Caco-2 (cell line): ENCODE data around the gene SOX9. TPM values are rescaled to one million over a fixed set of nuclear protein-coding genes. Genes with fewer than 3 reads are reported as not detected.

Experiments
- BruUV-seq: library from RNA; stranded (reverse); fragments of 400-500 nt; replicated peaks from 2 replicates; lab custom pipeline; 2021; lab: Mats Ljungman, UMichigan
- CTCF ChIA-PET: fragments of 300-600 bp; sonication (Branson Sonifier 250); formaldehyde crosslinking; loops from one replicate; lab custom pipeline; 2022; ENCODE audit warnings: antibody characterized with exemption; lab: Charles Lee
- POLR2A ChIA-PET: fragments of 300-600 bp; sonication (Branson Sonifier 250); formaldehyde crosslinking; loops from one replicate; lab custom pipeline; 2022; ENCODE audit warnings: antibody characterized with exemption; lab: Charles Lee
- DNase-seq, 2 experiments: peaks; one replicate each; pipeline versions ENCODE4 v3.0.0 to v3.0.0-alpha.2; 2020 to 2022
- H3K27me3 ChIP-seq: replicated peaks from 2 replicates; pipeline ENCODE4 v1.6.0; 2011; ENCODE audit warnings: low read length; ENCODE audit not compliant: control insufficient read depth, insufficient read depth
- H3K36me3 ChIP-seq: 2 replicates; pipeline ENCODE4 v1.5.1; 2011; ENCODE audit warnings: low read length; ENCODE audit not compliant: control insufficient read depth, insufficient read depth
- H3K4me1 ChIP-seq: fragments of 250-450 bp; sonication (Bioruptor Pico); 2 replicates; pipeline ENCODE4 v1.5.1; 2020; ENCODE audit warnings: mild to moderate bottlenecking
- H3K4me3 ChIP-seq: 2 replicates; pipeline ENCODE4 v1.5.1; 2011; ENCODE audit warnings: low read depth, mild to moderate bottlenecking, control low read depth, low read length
- H3K9me3 ChIP-seq: fragments of 250-450 bp; sonication (Bioruptor Pico); 2 replicates; pipeline ENCODE4 v1.5.1; 2020; ENCODE audit warnings: mild to moderate bottlenecking, moderate library complexity
- H3K27ac Mint-ChIP-seq: one replicate; pipeline ENCODE4 v1.8.0; 2022; ENCODE audit warnings: mixed read lengths; ENCODE audit not compliant: unreplicated experiment
- H3K27me3 Mint-ChIP-seq: one replicate; pipeline ENCODE4 v1.8.0; 2022; ENCODE audit warnings: mixed read lengths; ENCODE audit not compliant: insufficient read depth, unreplicated experiment
- H3K36me3 Mint-ChIP-seq: one replicate; pipeline ENCODE4 v1.8.0; 2022; ENCODE audit warnings: mild to moderate bottlenecking, mixed read lengths; ENCODE audit not compliant: insufficient read depth, unreplicated experiment
- H3K4me1 Mint-ChIP-seq: one replicate; pipeline ENCODE4 v1.8.0; 2022; ENCODE audit warnings: low read depth, mixed read lengths; ENCODE audit not compliant: unreplicated experiment
- H3K4me3 Mint-ChIP-seq: one replicate; pipeline ENCODE4 v1.8.0; 2022; ENCODE audit warnings: mild to moderate bottlenecking, moderate library complexity, mixed read lengths; ENCODE audit not compliant: unreplicated experiment
- H3K9me3 Mint-ChIP-seq: one replicate; pipeline ENCODE4 v1.8.0; 2022; ENCODE audit warnings: mixed read lengths; ENCODE audit not compliant: unreplicated experiment
- intact Hi-C: fragments of 100-400 bp; cut with micrococcal nuclease; formaldehyde crosslinking; loops from one replicate; pipeline ENCODE4 v1.10.0; 2022; ENCODE audit not compliant: unreplicated experiment
- total RNA-seq: library from RNA; stranded (reverse); gene quantifications from 2 replicates; pipeline ENCODE4 v1.2.3, GENCODE V29; 2022
- TF ChIP-seq, protein P1 (sequence below), 2 experiments: fragments of 200-600 bp in 1 of 2; IDR thresholded peaks; 1 replicate in 1 of 2; 2 replicates in 1 of 2; pipeline versions ENCODE4 v1.5.1 to v1.8.0; 2011 to 2022; ENCODE audit warnings: antibody characterized with exemption in 1 of 2, control low read depth in 1 of 2, inconsistent platforms in 1 of 2, low read depth in 1 of 2, low read length in 1 of 2, mild to moderate bottlenecking in 1 of 2, moderate library complexity in 1 of 2; ENCODE audit not compliant: insufficient read depth in 1 of 2, severe bottlenecking in 1 of 2, unreplicated experiment in 1 of 2

Gene SOX9
- total RNA-seq, 1 experiment from 2014 or later, result 46.2 TPM

DNA sequence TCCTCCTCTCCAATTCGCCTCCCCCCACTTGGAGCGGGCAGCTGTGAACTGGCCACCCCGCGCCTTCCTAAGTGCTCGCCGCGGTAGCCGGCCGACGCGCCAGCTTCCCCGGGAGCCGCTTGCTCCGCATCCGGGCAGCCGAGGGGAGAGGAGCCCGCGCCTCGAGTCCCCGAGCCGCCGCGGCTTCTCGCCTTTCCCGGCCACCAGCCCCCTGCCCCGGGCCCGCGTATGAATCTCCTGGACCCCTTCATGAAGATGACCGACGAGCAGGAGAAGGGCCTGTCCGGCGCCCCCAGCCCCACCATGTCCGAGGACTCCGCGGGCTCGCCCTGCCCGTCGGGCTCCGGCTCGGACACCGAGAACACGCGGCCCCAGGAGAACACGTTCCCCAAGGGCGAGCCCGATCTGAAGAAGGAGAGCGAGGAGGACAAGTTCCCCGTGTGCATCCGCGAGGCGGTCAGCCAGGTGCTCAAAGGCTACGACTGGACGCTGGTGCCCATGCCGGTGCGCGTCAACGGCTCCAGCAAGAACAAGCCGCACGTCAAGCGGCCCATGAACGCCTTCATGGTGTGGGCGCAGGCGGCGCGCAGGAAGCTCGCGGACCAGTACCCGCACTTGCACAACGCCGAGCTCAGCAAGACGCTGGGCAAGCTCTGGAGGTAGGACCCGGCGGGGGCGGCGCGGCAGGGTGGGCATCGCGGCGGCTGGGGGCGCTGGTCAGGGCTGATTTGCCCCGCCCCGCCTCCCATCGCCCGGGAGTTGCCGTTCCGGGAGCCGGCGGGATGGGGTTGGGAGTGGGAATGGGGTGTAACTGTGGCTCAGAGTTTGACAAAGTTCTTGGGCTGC, 567 bp downstream of the SOX9 start:
- TSS peak; percentile 43 for BruUV-seq
- peaks cover 25% of the 10 kb centered on the region for H3K4me1 ChIP-seq
- peaks cover 1% of the 10 kb centered on the region; the same call in 1 of the 2 replicates for H3K36me3 ChIP-seq
- no peaks in the 10 kb centered on the region for H3K9me3 Mint-ChIP-seq
- no peaks in the 10 kb centered on the region for H3K27me3 Mint-ChIP-seq
- DNase-seq, result peak; percentile 45 to 54
- ChIA-PET CTCF (interaction anchor here (0.6 to 1.5 kb wide), 6 partner anchors 21 to 436 kb away, joined by 3 to 8 read pairs (median 4); no protein-coding TSS in a partner anchor), POLR2A (interaction anchor here (0.6 to 1.3 kb wide), 10 partner anchors 7 to 399 kb away, joined by 3 to 9 read pairs (median 4); no protein-coding TSS in a partner anchor)
- H3K4me1 Mint-ChIP-seq, result peaks cover 12% of the 10 kb centered on the region
- no peaks in the 10 kb centered on the region for H3K9me3 ChIP-seq
- TF ChIP-seq, protein P1, sequence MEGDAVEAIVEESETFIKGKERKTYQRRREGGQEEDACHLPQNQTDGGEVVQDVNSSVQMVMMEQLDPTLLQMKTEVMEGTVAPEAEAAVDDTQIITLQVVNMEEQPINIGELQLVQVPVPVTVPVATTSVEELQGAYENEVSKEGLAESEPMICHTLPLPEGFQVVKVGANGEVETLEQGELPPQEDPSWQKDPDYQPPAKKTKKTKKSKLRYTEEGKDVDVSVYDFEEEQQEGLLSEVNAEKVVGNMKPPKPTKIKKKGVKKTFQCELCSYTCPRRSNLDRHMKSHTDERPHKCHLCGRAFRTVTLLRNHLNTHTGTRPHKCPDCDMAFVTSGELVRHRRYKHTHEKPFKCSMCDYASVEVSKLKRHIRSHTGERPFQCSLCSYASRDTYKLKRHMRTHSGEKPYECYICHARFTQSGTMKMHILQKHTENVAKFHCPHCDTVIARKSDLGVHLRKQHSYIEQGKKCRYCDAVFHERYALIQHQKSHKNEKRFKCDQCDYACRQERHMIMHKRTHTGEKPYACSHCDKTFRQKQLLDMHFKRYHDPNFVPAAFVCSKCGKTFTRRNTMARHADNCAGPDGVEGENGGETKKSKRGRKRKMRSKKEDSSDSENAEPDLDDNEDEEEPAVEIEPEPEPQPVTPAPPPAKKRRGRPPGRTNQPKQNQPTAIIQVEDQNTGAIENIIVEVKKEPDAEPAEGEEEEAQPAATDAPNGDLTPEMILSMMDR (IDR thresholded peaks at IDR 0.05; ENCODE audit: insufficient read depth in 1 of 2, low read depth in 1 of 2, low read length in 1 of 2, severe bottlenecking in 1 of 2, unreplicated experiment in 1 of 2), result peak in 1 of 2 experiments; percentile 13
- peaks cover 58% of the 10 kb centered on the region for H3K36me3 Mint-ChIP-seq
- peak overlapping the region; percentile 84 for H3K4me3 Mint-ChIP-seq
- no peaks in the 10 kb centered on the region for H3K27me3 ChIP-seq
- peak overlapping the region; percentile 71 for H3K4me3 ChIP-seq
- peak overlapping the region; percentile 86 for H3K27ac Mint-ChIP-seq
- intact Hi-C loops, result loop anchor here (2.0 to 5.0 kb wide), 5 partner anchors 277 to 417 kb away; no protein-coding TSS in a partner anchor

DNA sequence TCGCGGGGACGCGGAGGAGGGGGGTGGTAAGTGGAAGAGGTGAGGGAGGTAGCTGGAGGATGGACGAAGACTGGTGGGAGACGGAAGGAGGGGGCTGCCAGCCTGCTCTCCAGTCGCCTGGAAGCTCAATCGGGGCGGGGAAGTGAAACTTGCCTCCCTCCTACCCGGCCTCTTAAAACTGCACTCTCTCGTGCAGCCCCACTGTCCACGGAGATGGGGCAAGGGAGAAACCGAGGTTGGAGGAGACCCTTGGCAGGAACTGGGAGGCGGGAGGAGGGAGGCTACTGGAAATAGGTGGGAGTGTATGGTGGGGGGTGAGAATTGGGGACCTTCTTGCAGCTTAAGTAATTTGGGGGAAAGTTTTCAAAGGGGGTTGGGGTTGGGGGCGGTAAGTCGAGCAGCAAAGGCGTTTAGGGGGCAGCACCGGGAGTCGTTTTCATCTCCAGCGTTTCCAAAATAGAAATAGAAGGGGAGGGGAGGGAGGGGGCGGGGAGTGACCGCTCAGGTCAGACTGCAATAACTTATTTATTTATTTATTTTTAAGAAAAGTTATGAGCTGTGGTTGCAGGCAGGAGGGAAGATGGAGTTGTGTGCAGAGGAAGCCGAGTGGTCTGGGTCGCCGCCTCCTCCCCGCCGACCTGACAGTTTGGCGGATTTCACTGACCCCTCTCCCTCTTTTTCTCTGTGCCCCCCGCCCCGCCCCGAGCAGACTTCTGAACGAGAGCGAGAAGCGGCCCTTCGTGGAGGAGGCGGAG, 1.4 kb downstream of the SOX9 start:
- BruUV-seq, result no TSS peak
- Mint-ChIP-seq H3K27me3 (no peaks in the 10 kb centered on the region), H3K9me3 (no peaks in the 10 kb centered on the region), H3K4me3 (peak overlapping the region; percentile 84), H3K27ac (peak overlapping the region; percentile 86), H3K36me3 (peaks cover 58% of the 10 kb centered on the region), H3K4me1 (peaks cover 13% of the 10 kb centered on the region)
- peak overlapping the region; percentile 71 for H3K4me3 ChIP-seq
- intact Hi-C loops, result loop anchor here (5.0 kb wide), 3 partner anchors 290 to 395 kb away; no protein-coding TSS in a partner anchor
- H3K36me3 ChIP-seq, result peaks cover 1% of the 10 kb centered on the region; the same call in 1 of the 2 replicates
- CTCF ChIA-PET, result interaction anchor here (1.0 kb wide), 1 partner anchor 21 kb away, joined by 3 read pairs; no protein-coding TSS in a partner anchor
- no peaks in the 10 kb centered on the region for H3K9me3 ChIP-seq
- DNase-seq, result peak; percentile 29 to 48
- POLR2A ChIA-PET, result no interaction called here
- H3K4me1 ChIP-seq, result peaks cover 25% of the 10 kb centered on the region
- TF ChIP-seq, protein P1 (IDR thresholded peaks at IDR 0.05; ENCODE audit: insufficient read depth in 1 of 2, low read depth in 1 of 2, low read length in 1 of 2, severe bottlenecking in 1 of 2, unreplicated experiment in 1 of 2), result no peak
- no peaks in the 10 kb centered on the region for H3K27me3 ChIP-seq
